Urothelium cell line (cell line): ENCODE results near the gene F12.

Experiments used
- DNase-seq: peaks from one replicate; pipeline ENCODE4 v3.0.0; 2011; ENCODE audit warnings: low spot score, mixed read lengths
- FAIRE-seq: peaks from 2 replicates; lab custom pipeline; 2011; peaks lifted over from hg19 to GRCh38; lab: Jason Lieb, UNC

Gene F12

DNA sequence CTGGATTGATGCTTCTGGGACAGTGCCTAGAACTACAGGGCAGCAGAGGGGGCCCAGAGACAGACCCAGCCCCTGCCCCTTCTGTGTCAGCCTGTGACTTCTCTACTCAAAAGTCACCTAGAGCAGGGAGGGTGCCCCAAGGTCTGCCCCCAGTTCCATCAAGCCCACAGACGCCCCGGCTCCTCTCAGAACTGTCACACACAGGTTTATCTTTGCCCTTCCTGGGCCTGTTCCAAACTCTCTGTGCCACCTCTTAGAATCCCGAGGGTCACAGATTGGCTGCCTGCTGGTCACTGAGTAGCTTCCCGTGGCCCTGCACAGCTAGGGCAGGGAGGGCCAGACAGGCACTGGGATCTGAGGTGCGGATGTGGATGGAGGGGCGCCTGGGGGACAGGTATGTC, 49.9 kb downstream of the F12 start:
- no peak for DNase-seq
- no peak for FAIRE-seq

DNA sequence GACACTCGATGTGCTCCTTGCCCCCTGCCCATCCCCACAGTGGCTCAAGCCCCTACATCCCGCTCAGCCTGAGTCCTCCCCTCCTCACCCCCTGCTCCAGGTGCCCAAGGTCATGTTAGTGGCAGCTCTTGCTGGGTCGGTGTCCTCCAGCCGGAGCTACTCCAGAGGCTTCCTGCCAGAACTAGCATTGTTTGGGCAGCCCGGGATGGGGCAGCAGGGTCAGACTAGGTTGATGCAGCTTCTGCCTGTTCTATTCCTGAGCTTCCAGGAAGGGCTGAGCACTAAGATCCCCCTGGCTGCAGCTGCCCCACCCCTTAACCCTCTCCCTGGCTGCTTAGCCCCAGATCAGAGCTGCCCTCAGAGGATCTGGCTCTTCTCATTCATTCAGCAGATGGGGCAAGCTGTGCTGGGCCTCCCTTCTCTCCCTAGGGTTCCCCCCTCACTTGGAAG, 51.0 kb downstream of the F12 start:
- FAIRE-seq (no peak), DNase-seq (no peak)

DNA sequence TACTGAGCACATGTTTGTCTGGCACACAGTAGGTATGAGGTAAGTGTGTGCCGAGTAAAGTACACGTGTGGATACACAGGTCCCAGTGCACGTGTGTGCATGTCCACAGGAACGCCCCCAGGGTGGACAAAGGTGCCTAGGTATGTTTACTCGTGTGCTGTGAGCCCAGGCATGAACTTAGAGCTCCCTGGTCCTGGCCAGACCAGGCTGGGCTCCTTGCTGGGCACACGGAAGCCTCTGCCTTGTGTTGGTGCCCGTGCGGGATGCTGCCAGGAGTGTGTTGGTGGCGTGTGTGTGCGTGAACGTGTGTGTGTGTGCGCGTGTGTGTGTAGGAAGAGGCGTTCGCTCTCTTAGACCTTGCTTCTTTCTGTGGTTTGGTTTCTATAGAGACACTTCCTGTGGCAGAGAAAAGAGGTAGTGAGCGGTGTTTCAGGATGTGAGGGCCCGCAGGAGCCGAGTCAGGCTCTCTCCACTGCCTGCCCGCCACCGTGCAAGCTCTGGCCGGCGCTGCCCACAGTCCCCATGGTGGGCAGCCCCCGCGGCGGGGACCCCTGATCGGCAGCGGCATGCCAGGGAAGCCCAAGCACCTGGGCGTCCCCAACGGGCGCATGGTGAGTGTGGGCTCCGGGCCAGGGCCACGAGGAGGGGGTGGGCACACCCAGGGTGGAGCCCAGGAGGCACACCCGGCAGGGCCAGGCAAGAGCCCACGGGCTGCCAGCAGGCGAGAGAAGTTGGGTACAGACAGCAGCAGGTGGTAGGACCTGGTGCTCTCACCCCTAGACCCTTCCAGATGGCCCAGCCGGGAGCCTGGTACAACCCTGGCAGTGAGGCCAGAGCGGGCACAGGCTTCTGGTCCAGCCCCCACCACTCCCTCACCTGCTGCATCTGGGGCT, 51.7 kb downstream of the F12 start, which contains the start of gene RGS14:
Gene RGS14 (plus strand): TSS at position 466 of the 893 bp plus-strand sequence. CDS start 101 bp downstream, at position 567.
- DNase-seq (peak; percentile 75), FAIRE-seq (peak; percentile 55)

GRCh38 chr5:177357146-177357458, 52.3 kb downstream of the F12 start:
- no peak for FAIRE-seq
- no peak for DNase-seq

DNA sequence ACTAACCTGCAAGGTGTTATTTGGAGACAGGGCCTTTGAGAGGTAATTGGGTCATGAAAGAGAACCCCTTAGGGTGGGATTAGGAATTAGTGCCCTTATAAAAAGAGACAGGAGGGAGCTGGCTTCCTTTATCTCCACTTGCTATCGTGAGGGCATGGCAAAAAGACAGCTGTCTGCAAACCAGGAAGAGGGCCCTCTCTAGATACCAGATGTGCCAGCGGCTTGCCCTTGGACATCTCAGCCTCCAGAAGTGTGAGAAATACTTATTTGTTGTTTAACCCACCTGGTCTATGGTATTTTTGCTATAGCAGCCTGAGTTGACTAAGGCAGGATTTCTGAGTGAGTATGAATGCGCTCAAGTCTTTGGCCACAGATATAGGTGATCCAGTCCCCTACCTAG, 52.6 kb downstream of the F12 start:
- FAIRE-seq (no peak), DNase-seq (no peak)

DNA sequence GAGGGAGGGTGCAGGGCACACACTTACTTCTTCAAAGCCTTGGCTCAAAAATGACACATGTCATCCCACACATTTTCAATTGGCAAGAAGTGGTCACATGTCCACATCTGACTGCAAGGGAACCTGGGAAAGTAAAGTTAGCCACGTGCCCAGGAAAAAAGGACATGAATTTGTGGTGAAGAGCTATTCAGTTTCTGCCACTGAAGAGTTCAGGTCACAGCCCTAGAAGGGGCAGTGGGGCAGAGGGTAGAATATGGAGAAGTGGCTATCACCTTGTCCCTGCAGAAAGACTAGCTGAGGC, 53.5 kb downstream of the F12 start:
- DNase-seq (no peak), FAIRE-seq (no peak)

DNA sequence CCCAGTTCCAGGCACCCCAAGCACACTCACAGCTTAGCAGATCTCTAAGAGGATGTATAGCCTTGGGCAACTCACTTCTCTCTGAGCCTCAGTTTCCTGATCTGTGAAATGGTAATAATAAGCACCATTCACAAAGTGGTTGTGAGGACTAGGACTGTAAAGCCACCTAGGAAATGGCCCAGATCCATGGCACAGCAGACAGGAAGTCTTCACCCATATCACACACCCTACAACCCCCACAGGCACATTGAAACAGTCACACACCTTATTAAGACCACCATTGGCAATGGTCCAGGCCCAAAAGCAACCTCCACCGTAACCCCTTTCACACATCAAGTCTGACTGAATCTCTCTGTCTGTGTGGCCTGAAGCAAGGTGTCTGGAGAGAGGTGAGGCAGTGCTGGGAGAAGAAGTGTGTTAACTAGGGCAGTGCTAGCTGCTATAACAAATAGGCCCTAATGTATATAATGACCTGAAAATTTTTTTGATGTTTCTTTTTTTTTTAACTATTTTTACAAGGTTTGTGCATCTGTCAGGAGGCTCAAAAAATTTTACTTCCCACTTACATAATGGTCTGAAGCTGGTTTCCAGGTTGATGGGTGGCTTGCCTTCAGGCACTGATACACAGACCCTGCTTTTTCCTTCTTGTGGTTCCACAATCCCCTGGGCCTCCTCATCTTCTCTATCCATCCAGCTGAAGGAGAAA, 54.0 kb downstream of the F12 start:
- no peak for FAIRE-seq

GRCh38 chr5:177354711-177355110, 54.7 kb downstream of the F12 start:
- DNase-seq, result no peak
- no peak for FAIRE-seq

More for the DNA sequence above, 54.0 kb downstream of the F12 start:
- no peak for DNase-seq

GRCh38 chr5:177354256-177354655, 55.1 kb downstream of the F12 start:
- DNase-seq (no peak), FAIRE-seq (no peak)

DNA sequence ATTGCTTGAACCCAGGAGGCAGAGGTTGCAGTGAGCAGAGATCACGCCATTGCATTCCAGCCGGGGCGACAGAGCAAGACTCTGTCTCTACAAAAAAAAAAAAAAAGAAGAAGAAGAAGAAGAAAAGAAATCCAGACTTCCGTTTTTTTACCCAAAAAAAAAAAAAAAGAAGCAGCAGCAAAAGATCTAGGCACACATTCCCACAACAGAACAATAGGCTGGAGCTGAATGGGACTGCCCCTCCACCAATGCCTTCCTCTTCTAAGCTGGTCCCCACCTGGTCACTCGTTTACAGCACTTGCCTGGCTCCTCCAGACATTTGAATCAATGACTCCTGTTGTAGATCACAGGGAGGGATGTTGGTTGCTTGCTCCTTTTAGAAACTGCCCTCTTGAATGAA, 56.3 kb downstream of the F12 start:
- no peak for FAIRE-seq

More for the DNA sequence above, 56.3 kb downstream of the F12 start:
- no peak for DNase-seq
